HL-60/S4 treated with retinoic acid at 250 ng/mL for 4 days and 3 days (cell line): ENCODE measurements around the gene MAPK1.
"Not testable (repeated sequence)": the region's sequence is repeated elsewhere in the genome, so short reads cannot be mapped to it uniquely, and the experiment has no call there.

ENCODE experiments used
- in situ Hi-C: fragments of 300-500 bp; cut with MboI; formaldehyde crosslinking; loops from 2 replicates; pipeline ENCODE4 v1.7.0; 2022; ENCODE audit warnings: low sequenced_read_pairs

MAPK1 gene

GRCh38 chr22:21730535-21731308, 136.7 kb downstream of the MAPK1 start:
- in situ Hi-C loops: no loop called here

- in situ Hi-C loops: not testable (repeated sequence)
Observed at GRCh38 chr22:21729184-21729583, 138.3 kb downstream of the MAPK1 start.

- in situ Hi-C loops: no loop called here
Observed at GRCh38 chr22:21728270-21728669, 139.2 kb downstream of the MAPK1 start.

GRCh38 chr22:21727768-21728167, 139.7 kb downstream of the MAPK1 start:
- in situ Hi-C loops: no loop called here

- in situ Hi-C loops: no loop called here
Observed at GRCh38 chr22:21727159-21727558, 140.3 kb downstream of the MAPK1 start.

- in situ Hi-C loops: no loop called here
Observed at GRCh38 chr22:21726650-21727049, 140.8 kb downstream of the MAPK1 start.

GRCh38 chr22:21725956-21726649, 141.3 kb downstream of the MAPK1 start:
- in situ Hi-C loops: no loop called here

- in situ Hi-C loops: not testable (repeated sequence)
Observed at GRCh38 chr22:21724496-21724895, 142.9 kb downstream of the MAPK1 start.

GRCh38 chr22:21721195-21721852, 146.1 kb downstream of the MAPK1 start:
- in situ Hi-C loops: not testable (repeated sequence)

- in situ Hi-C loops: not testable (repeated sequence)
Observed at GRCh38 chr22:21720191-21720859, 147.1 kb downstream of the MAPK1 start.

- in situ Hi-C loops: loop anchor here (10.0 kb wide), 1 partner anchor 226 kb away; no protein-coding TSS in a partner anchor
Observed at GRCh38 chr22:21719024-21719423, 148.4 kb downstream of the MAPK1 start.

- in situ Hi-C loops: loop anchor here (10.0 kb wide), 1 partner anchor 226 kb away; no protein-coding TSS in a partner anchor
Observed at GRCh38 chr22:21718499-21718898, 148.9 kb downstream of the MAPK1 start.

GRCh38 chr22:21716395-21717122, 150.9 kb downstream of the MAPK1 start:
- in situ Hi-C loops: loop anchor here (10.0 kb wide), 1 partner anchor 228 kb away; no protein-coding TSS in a partner anchor

- in situ Hi-C loops: loop anchor here (10.0 kb wide), 1 partner anchor 230 kb away; no protein-coding TSS in a partner anchor
Observed at GRCh38 chr22:21714786-21715185, 152.7 kb downstream of the MAPK1 start.

- in situ Hi-C loops: loop anchor here (10.0 kb wide), 1 partner anchor 231 kb away; no protein-coding TSS in a partner anchor
Observed at GRCh38 chr22:21714059-21714770, 153.2 kb downstream of the MAPK1 start.

GRCh38 chr22:21713428-21714058, 153.9 kb downstream of the MAPK1 start:
- in situ Hi-C loops: loop anchor here (10.0 kb wide), 1 partner anchor 231 kb away; no protein-coding TSS in a partner anchor

- in situ Hi-C loops: loop anchor here (10.0 kb wide), 1 partner anchor 232 kb away; no protein-coding TSS in a partner anchor
Observed at GRCh38 chr22:21712751-21713427, 154.6 kb downstream of the MAPK1 start.

GRCh38 chr22:21711851-21712250, 155.6 kb downstream of the MAPK1 start:
- in situ Hi-C loops: loop anchor here (10.0 kb wide), 1 partner anchor 233 kb away; no protein-coding TSS in a partner anchor
